Measurements from ENCODE around the gene CDH5. TPM values are rescaled to one million over a fixed set of nuclear protein-coding genes. Genes with fewer than 3 reads are reported as not detected.

The CDH5 gene
- total and polyA plus RNA-seq, 4 donors: 1.5 to 97.5 (median 20.9) TPM

GRCh38 chr16:66409156-66409555 lies 42.7 kb downstream of the CDH5 start:
- H3K4me3 ChIP-seq (ENCODE audit: low read length in 2 of 2): no peak overlapping the region
- no peak for DNase-seq
- no peaks in the 10 kb centered on the region for H3K4me1 ChIP-seq (ENCODE audit: control insufficient read depth in 1 of 2, insufficient read depth in 2 of 2, low read length in 2 of 2)
- intact Hi-C loops (cut with DNase I): loop anchor here (5.0 to 10.0 kb wide), 4 partner anchors 178 to 456 kb away; partner anchors contain the start of gene CMTM3 (in 1 of the 2)
- 41 to 50% methylated on average over 5 of the region's 5 CpGs for WGBS, 2 donors
- H3K36me3 ChIP-seq (ENCODE audit: control insufficient read depth in 1 of 2, insufficient read depth in 2 of 2, low read length in 1 of 2): no peaks in the 10 kb centered on the region
- no peak overlapping the region for H3K27ac ChIP-seq (ENCODE audit: low read depth in 1 of 2, low read length in 2 of 2)
- no peaks in the 10 kb centered on the region for H3K27me3 ChIP-seq (ENCODE audit: control insufficient read depth in 1 of 2, insufficient read depth in 2 of 2, low read length in 1 of 2)
- ATAC-seq (ENCODE audit: low FRiP score): no peak
- no peaks in the 10 kb centered on the region for H3K9me3 ChIP-seq (ENCODE audit: control insufficient read depth, low read length)

GRCh38 chr16:66412182-66412581 lies 45.7 kb downstream of the CDH5 start:
- DNase-seq (no peak), ATAC-seq (ENCODE audit: low FRiP score) (no peak)
- H3K27ac ChIP-seq (ENCODE audit: low read depth in 1 of 2, low read length in 2 of 2): no peak overlapping the region
- no peaks in the 10 kb centered on the region for H3K4me1 ChIP-seq (ENCODE audit: control insufficient read depth in 1 of 2, insufficient read depth in 2 of 2, low read length in 2 of 2)
- intact Hi-C loops (cut with DNase I): no loop called here
- H3K27me3 ChIP-seq (ENCODE audit: control insufficient read depth in 1 of 2, insufficient read depth in 2 of 2, low read length in 1 of 2): no peaks in the 10 kb centered on the region
- H3K9me3 ChIP-seq (ENCODE audit: control insufficient read depth, low read length): peaks cover 4% of the 10 kb centered on the region
- no peak overlapping the region for H3K4me3 ChIP-seq (ENCODE audit: low read length in 2 of 2)
- no peaks in the 10 kb centered on the region for H3K36me3 ChIP-seq (ENCODE audit: control insufficient read depth in 1 of 2, insufficient read depth in 2 of 2, low read length in 1 of 2)

- no peak overlapping the region for H3K4me3 ChIP-seq (ENCODE audit: low read length in 2 of 2)
- DNase-seq: no peak
- 43 to 45% methylated on average over 1 of the region's 1 CpG for WGBS, 2 donors
- intact Hi-C loops (cut with DNase I): no loop called here
- H3K27me3 ChIP-seq (ENCODE audit: control insufficient read depth in 1 of 2, insufficient read depth in 2 of 2, low read length in 1 of 2): no peaks in the 10 kb centered on the region
- peaks cover 4% of the 10 kb centered on the region for H3K9me3 ChIP-seq (ENCODE audit: control insufficient read depth, low read length)
- no peaks in the 10 kb centered on the region for H3K36me3 ChIP-seq (ENCODE audit: control insufficient read depth in 1 of 2, insufficient read depth in 2 of 2, low read length in 1 of 2)
- no peak overlapping the region for H3K27ac ChIP-seq (ENCODE audit: low read depth in 1 of 2, low read length in 2 of 2)
- no peak for ATAC-seq (ENCODE audit: low FRiP score)
- no peaks in the 10 kb centered on the region for H3K4me1 ChIP-seq (ENCODE audit: control insufficient read depth in 1 of 2, insufficient read depth in 2 of 2, low read length in 2 of 2)
Measured at GRCh38 chr16:66414891-66415290, 48.4 kb downstream of the CDH5 start.

GRCh38 chr16:66416136-66416535 lies 49.6 kb downstream of the CDH5 start:
- Histone ChIP-seq H3K27ac (ENCODE audit: low read depth in 1 of 2, low read length in 2 of 2) (no peak overlapping the region), H3K9me3 (ENCODE audit: control insufficient read depth, low read length) (peaks cover 4% of the 10 kb centered on the region), H3K36me3 (ENCODE audit: control insufficient read depth in 1 of 2, insufficient read depth in 2 of 2, low read length in 1 of 2) (no peaks in the 10 kb centered on the region), H3K4me3 (ENCODE audit: low read length in 2 of 2) (no peak overlapping the region), H3K4me1 (ENCODE audit: control insufficient read depth in 1 of 2, insufficient read depth in 2 of 2, low read length in 2 of 2) (no peaks in the 10 kb centered on the region), H3K27me3 (ENCODE audit: control insufficient read depth in 1 of 2, insufficient read depth in 2 of 2, low read length in 1 of 2) (no peaks in the 10 kb centered on the region)
- DNase-seq (no peak), ATAC-seq (ENCODE audit: low FRiP score) (no peak)
- 97 to 100% methylated on average over 1 of the region's 1 CpG for WGBS, 2 donors
- intact Hi-C loops (cut with DNase I): no loop called here

- WGBS, 2 donors: 87 to 91% methylated on average over 9 of the region's 9 CpGs
- Histone ChIP-seq H3K9me3 (ENCODE audit: control insufficient read depth, low read length) (peaks cover 4% of the 10 kb centered on the region), H3K4me1 (ENCODE audit: control insufficient read depth in 1 of 2, insufficient read depth in 2 of 2, low read length in 2 of 2) (no peaks in the 10 kb centered on the region), H3K36me3 (ENCODE audit: control insufficient read depth in 1 of 2, insufficient read depth in 2 of 2, low read length in 1 of 2) (no peaks in the 10 kb centered on the region), H3K4me3 (ENCODE audit: low read length in 2 of 2) (no peak overlapping the region), H3K27me3 (ENCODE audit: control insufficient read depth in 1 of 2, insufficient read depth in 2 of 2, low read length in 1 of 2) (no peaks in the 10 kb centered on the region), H3K27ac (ENCODE audit: low read depth in 1 of 2, low read length in 2 of 2) (no peak overlapping the region)
- ATAC-seq (ENCODE audit: low FRiP score) (no peak), DNase-seq (no peak)
- intact Hi-C loops (cut with DNase I): no loop called here
Measured at GRCh38 chr16:66416939-66417700, 50.6 kb downstream of the CDH5 start.

- no peak for DNase-seq
- intact Hi-C loops (cut with DNase I): no loop called here
- no peaks in the 10 kb centered on the region for H3K4me1 ChIP-seq (ENCODE audit: control insufficient read depth in 1 of 2, insufficient read depth in 2 of 2, low read length in 2 of 2)
- no peak overlapping the region for H3K27ac ChIP-seq (ENCODE audit: low read depth in 1 of 2, low read length in 2 of 2)
- H3K27me3 ChIP-seq (ENCODE audit: control insufficient read depth in 1 of 2, insufficient read depth in 2 of 2, low read length in 1 of 2): no peaks in the 10 kb centered on the region
- H3K9me3 ChIP-seq (ENCODE audit: control insufficient read depth, low read length): peaks cover 4% of the 10 kb centered on the region
- H3K4me3 ChIP-seq (ENCODE audit: low read length in 2 of 2): no peak overlapping the region
- no peaks in the 10 kb centered on the region for H3K36me3 ChIP-seq (ENCODE audit: control insufficient read depth in 1 of 2, insufficient read depth in 2 of 2, low read length in 1 of 2)
- 85 to 87% methylated on average over 9 of the region's 9 CpGs for WGBS, 2 donors
- ATAC-seq (ENCODE audit: low FRiP score): no peak
Measured at GRCh38 chr16:66418165-66418962, 51.9 kb downstream of the CDH5 start.

- H3K27me3 ChIP-seq (ENCODE audit: control insufficient read depth in 1 of 2, insufficient read depth in 2 of 2, low read length in 1 of 2): no peaks in the 10 kb centered on the region
- ATAC-seq (ENCODE audit: low FRiP score): no peak
- intact Hi-C loops (cut with DNase I): no loop called here
- DNase-seq: no peak
- 66 to 68% methylated on average over 3 of the region's 3 CpGs for WGBS, 2 donors
- H3K4me3 ChIP-seq (ENCODE audit: low read length in 2 of 2): no peak overlapping the region
- H3K4me1 ChIP-seq (ENCODE audit: control insufficient read depth in 1 of 2, insufficient read depth in 2 of 2, low read length in 2 of 2): no peaks in the 10 kb centered on the region
- no peaks in the 10 kb centered on the region for H3K36me3 ChIP-seq (ENCODE audit: control insufficient read depth in 1 of 2, insufficient read depth in 2 of 2, low read length in 1 of 2)
- H3K9me3 ChIP-seq (ENCODE audit: control insufficient read depth, low read length): peaks cover 4% of the 10 kb centered on the region
- no peak overlapping the region for H3K27ac ChIP-seq (ENCODE audit: low read depth in 1 of 2, low read length in 2 of 2)
Measured at GRCh38 chr16:66419527-66419926, 53.0 kb downstream of the CDH5 start.

GRCh38 chr16:66420396-66420795 lies 53.9 kb downstream of the CDH5 start:
- H3K27ac ChIP-seq (ENCODE audit: low read depth in 1 of 2, low read length in 2 of 2): no peak overlapping the region
- H3K9me3 ChIP-seq (ENCODE audit: control insufficient read depth, low read length): peaks cover 4% of the 10 kb centered on the region
- no peaks in the 10 kb centered on the region for H3K36me3 ChIP-seq (ENCODE audit: control insufficient read depth in 1 of 2, insufficient read depth in 2 of 2, low read length in 1 of 2)
- DNase-seq (no peak), ATAC-seq (ENCODE audit: low FRiP score) (no peak)
- H3K4me3 ChIP-seq (ENCODE audit: low read length in 2 of 2): no peak overlapping the region
- WGBS, 2 donors: 43 to 55% methylated on average over 1 of the region's 1 CpG
- H3K4me1 ChIP-seq (ENCODE audit: control insufficient read depth in 1 of 2, insufficient read depth in 2 of 2, low read length in 2 of 2): no peaks in the 10 kb centered on the region
- intact Hi-C loops (cut with DNase I): no loop called here
- H3K27me3 ChIP-seq (ENCODE audit: control insufficient read depth in 1 of 2, insufficient read depth in 2 of 2, low read length in 1 of 2): no peaks in the 10 kb centered on the region

- H3K9me3 ChIP-seq (ENCODE audit: control insufficient read depth, low read length): no peaks in the 10 kb centered on the region
- intact Hi-C loops (cut with DNase I): no loop called here
- WGBS, 2 donors: 85 to 87% methylated on average over 6 of the region's 6 CpGs
- H3K4me1 ChIP-seq (ENCODE audit: control insufficient read depth in 1 of 2, insufficient read depth in 2 of 2, low read length in 2 of 2): no peaks in the 10 kb centered on the region
- no peak for DNase-seq
- no peak overlapping the region for H3K27ac ChIP-seq (ENCODE audit: low read depth in 1 of 2, low read length in 2 of 2)
- no peaks in the 10 kb centered on the region for H3K27me3 ChIP-seq (ENCODE audit: control insufficient read depth in 1 of 2, insufficient read depth in 2 of 2, low read length in 1 of 2)
- ATAC-seq (ENCODE audit: low FRiP score): no peak
- no peak overlapping the region for H3K4me3 ChIP-seq (ENCODE audit: low read length in 2 of 2)
- no peaks in the 10 kb centered on the region for H3K36me3 ChIP-seq (ENCODE audit: control insufficient read depth in 1 of 2, insufficient read depth in 2 of 2, low read length in 1 of 2)
Measured at GRCh38 chr16:66421891-66422290, 55.4 kb downstream of the CDH5 start.

Measured in aorta (tissue), 5 donors.